Measurements from ENCODE around the gene TRAP1. TPM values are rescaled to one million over a fixed set of nuclear protein-coding genes. Genes with fewer than 3 reads are reported as not detected.
"Not testable (repeated sequence)": the region's sequence is repeated elsewhere in the genome, so short reads cannot be mapped to it uniquely, and the experiment has no call there.

TRAP1 gene
- total RNA-seq, 1 experiment from 2014 or later, result 63.8 TPM

GRCh38 chr16:3612510-3613466, 104.5 kb downstream of the TRAP1 start:
- DNase-seq (ENCODE audit: low spot score), result no peak

- peak; percentile 83 for DNase-seq (ENCODE audit: low spot score)
These were observed 106.0 kb downstream of the TRAP1 start, which contains the start of gene SLX4 for GRCh38 chr16:3611146-3611975. Gene SLX4 (minus strand): TSS chr16:3611606. CDS start chr16:3608964, 2,642 bp downstream.

GRCh38 chr16:3610698-3611145, 106.6 kb downstream of the TRAP1 start:
- no peak for DNase-seq (ENCODE audit: low spot score)

- no peak for DNase-seq (ENCODE audit: low spot score)
These were observed 107.2 kb downstream of the TRAP1 start for GRCh38 chr16:3609895-3610697.

- DNase-seq (ENCODE audit: low spot score), result not testable (repeated sequence)
These were observed 108.3 kb downstream of the TRAP1 start for GRCh38 chr16:3608976-3609375.

- no peak for DNase-seq (ENCODE audit: low spot score)
These were observed 109.3 kb downstream of the TRAP1 start for GRCh38 chr16:3608069-3608468.

Other genes with a start within 250 kb of the TRAP1 start
- gene C16orf90, start 222.0 kb downstream of the TRAP1 start, total RNA-seq (2014; rRNA removed; shearing (Covaris generic)), result not detected in 2 replicates
- gene CLUAP1, start 216.5 kb downstream of the TRAP1 start, total RNA-seq (2014; rRNA removed; shearing (Covaris generic)), result 13.4 and 18.3 TPM in 2 replicates
- not detected in 2 replicates for gene NLRC3, start 140.1 kb downstream of the TRAP1 start, total RNA-seq (2014; rRNA removed; shearing (Covaris generic))
- gene SLX4, start 105.9 kb downstream of the TRAP1 start, total RNA-seq (2014; rRNA removed; shearing (Covaris generic)), result 2.0 and 3.3 TPM in 2 replicates
- gene DNASE1, start 62.8 kb downstream of the TRAP1 start, total RNA-seq (2014; rRNA removed; shearing (Covaris generic)), result 2.7 and 6.1 TPM in 2 replicates
- 6.6 and 15.8 TPM in 2 replicates for gene CREBBP, start 163.2 kb upstream of the TRAP1 start, total RNA-seq (2014; rRNA removed; shearing (Covaris generic))